A549 (cell line): Measurements from ENCODE around the gene PPAT. TPM values are rescaled to one million over a fixed set of nuclear protein-coding genes. Genes with fewer than 3 reads are reported as not detected.

Source experiments
- ATAC-seq, 2 experiments: fragments of 200-7000 bp in 1 of 2; fragments of >200 bp in 1 of 2; cut with Nextera tagmentation in 1 of 2; cut with Tn5 transposase in 1 of 2; 3 replicates each; pipeline versions ENCODE4 v1.8.0 to v1.9.1; 2018 to 2020; ENCODE audit warnings: mild to moderate bottlenecking in 1 of 2, moderate library complexity in 1 of 2
- CTCF ChIA-PET: fragments of 300-600 bp; sonication (Branson Sonifier 250); formaldehyde crosslinking; extraction: SDS; loops from one replicate; lab custom pipeline; 2021; ENCODE audit warnings: antibody characterized with exemption, inconsistent platforms; lab: Yijun Ruan, JAX
- POLR2A ChIA-PET: fragments of 350-600 bp; formaldehyde crosslinking; extraction: SDS; loops from one replicate; lab custom pipeline; 2021; ENCODE audit warnings: antibody characterized with exemption, inconsistent platforms; lab: Yijun Ruan, JAX
- DNase-seq, 2 experiments: peaks; one replicate each; pipeline versions ENCODE4 v3.0.0 to v3.0.0-alpha.2; 2011 to 2016; ENCODE audit warnings: low read depth in 1 of 2, low spot score in 1 of 2
- FAIRE-seq: peaks from 2 replicates; lab custom pipeline; 2011; peaks lifted over from hg19 to GRCh38; lab: Jason Lieb, UNC
- H3K27ac ChIP-seq, 2 experiments: fragments of >200 bp; sonication (Bioruptor Twin); formaldehyde crosslinking; 3 replicates each; pipeline ENCODE4 v1.5.1; 2016 to 2017
- H3K4me1 ChIP-seq: fragments of >200 bp; sonication (Bioruptor Twin); formaldehyde crosslinking; 3 replicates; pipeline ENCODE4 v1.6.1; 2016
- H3K4me2 ChIP-seq: fragments of >200 bp; sonication (Bioruptor Twin); formaldehyde crosslinking; 3 replicates; pipeline ENCODE4 v1.6.1; 2016
- H3K4me3 ChIP-seq: fragments of >200 bp; sonication (Bioruptor Twin); formaldehyde crosslinking; 3 replicates; pipeline ENCODE4 v1.5.1; 2016
- H3K9me3 ChIP-seq: fragments of >200 bp; sonication (Bioruptor Twin); formaldehyde crosslinking; 3 replicates; pipeline ENCODE4 v1.6.1; 2016
- CHD2 ChIP-seq: fragments of 150-350 bp; IDR thresholded peaks from 2 replicates; pipeline ENCODE4 v1.6.1; 2014; ENCODE audit warnings: low read length; ENCODE audit not compliant: partially characterized antibody
- EP300 ChIP-seq, 2 experiments: fragments of >200 bp; sonication (Bioruptor Twin); formaldehyde crosslinking; IDR thresholded peaks; 2 replicates in 1 of 2; 3 replicates in 1 of 2; pipeline ENCODE4 v1.6.1; 2016 to 2017
- ESRRA ChIP-seq: fragments of 150-350 bp; IDR thresholded peaks from 2 replicates; pipeline ENCODE4 v1.6.1; 2014; ENCODE audit warnings: mild to moderate bottlenecking, low read length, borderline replicate concordance
- HDAC2 ChIP-seq: fragments of 200-600 bp; sonication (generic); IDR thresholded peaks from 2 replicates; pipeline ENCODE4 v1.6.1; 2016
- HOXA7 ChIP-seq: fragments of 250-450 bp; sonication (Bioruptor Pico); IDR thresholded peaks from 2 replicates; pipeline ENCODE4 v1.5.0; 2020; ENCODE audit warnings: mild to moderate bottlenecking, moderate library complexity
- HOXB13 ChIP-seq: fragments of 250-450 bp; sonication (Bioruptor Pico); IDR thresholded peaks from 2 replicates; pipeline ENCODE4 v1.5.0; 2020; ENCODE audit warnings: low read depth, mild to moderate bottlenecking, moderate library complexity
- JUNB ChIP-seq: fragments of >200 bp; sonication (Bioruptor Twin); formaldehyde crosslinking; IDR thresholded peaks from 2 replicates; pipeline ENCODE4 v1.6.1; 2016
- KDM1A ChIP-seq: fragments of 200-600 bp; sonication (generic); IDR thresholded peaks from 2 replicates; pipeline ENCODE4 v1.6.1; 2016; ENCODE audit warnings: low read depth, mild to moderate bottlenecking
- KDM5A ChIP-seq: fragments of 200-600 bp; sonication (generic); IDR thresholded peaks from 2 replicates; pipeline ENCODE4 v1.6.1; 2016; ENCODE audit warnings: antibody characterized with exemption, mild to moderate bottlenecking
- MAZ ChIP-seq: fragments of 150-350 bp; IDR thresholded peaks from 2 replicates; pipeline ENCODE4 v1.6.1; 2014; ENCODE audit warnings: antibody characterized with exemption, low read depth, low read length, borderline replicate concordance
- MYC ChIP-seq: IDR thresholded peaks from 2 replicates; pipeline ENCODE4 v1.6.1; 2012; ENCODE audit warnings: mild to moderate bottlenecking, inconsistent platforms, low read length, improper control_type of control experiment, borderline replicate concordance
- NFE2L2 ChIP-seq: fragments of 150-350 bp; conservative IDR thresholded peaks from 2 replicates; pipeline ENCODE4 v1.6.1; 2014; ENCODE audit warnings: low read length
- NR3C1 ChIP-seq: fragments of >200 bp; sonication (Bioruptor Twin); formaldehyde crosslinking; IDR thresholded peaks from 3 replicates; pipeline ENCODE4 v1.6.1; 2017
- PHF8 ChIP-seq: fragments of 200-600 bp; sonication (generic); IDR thresholded peaks from 2 replicates; pipeline ENCODE4 v1.6.1; 2016; ENCODE audit warnings: low read depth, mild to moderate bottlenecking, antibody characterized with exemption, moderate library complexity, borderline replicate concordance
- POLR2A ChIP-seq: IDR thresholded peaks from 2 replicates; pipeline ENCODE4 v1.6.1; 2012; ENCODE audit warnings: mild to moderate bottlenecking, low read length
- RAD21 ChIP-seq, 2 experiments: fragments of >200 bp in 1 of 2; sonication (Bioruptor Twin) in 1 of 2; formaldehyde crosslinking in 1 of 2; IDR thresholded peaks in 1 of 2; conservative IDR thresholded peaks in 1 of 2; 2 replicates in 1 of 2; 3 replicates in 1 of 2; pipeline ENCODE4 v1.6.1; 2012 to 2018; ENCODE audit warnings: inconsistent platforms in 1 of 2
- SMC3 ChIP-seq: fragments of >200 bp; sonication (Bioruptor Twin); formaldehyde crosslinking; IDR thresholded peaks from 3 replicates; pipeline ENCODE4 v1.6.1; 2018; ENCODE audit warnings: inconsistent platforms
- TP53 ChIP-seq: fragments of 250-450 bp; sonication (Bioruptor Pico); IDR thresholded peaks from 2 replicates; pipeline ENCODE4 v1.5.0; 2021; ENCODE audit warnings: mild to moderate bottlenecking, moderate library complexity
- ZNF302 ChIP-seq: fragments of 250-450 bp; sonication (Bioruptor Pico); IDR thresholded peaks from 2 replicates; pipeline ENCODE4 v1.9.0; 2021; ENCODE audit warnings: inconsistent platforms, mild to moderate bottlenecking, moderate library complexity
- ZSCAN20 ChIP-seq: fragments of 250-450 bp; sonication (Bioruptor Pico); IDR thresholded peaks from 2 replicates; pipeline ENCODE4 v1.8.0; 2022; ENCODE audit warnings: mild to moderate bottlenecking, moderate library complexity
- WGBS: methylation state at CpG from one replicate; pipeline ENCODE4 v1.1.6; 2017; ENCODE audit errors: missing lambda C conversion rate; 5-methylcytosine and 5-hydroxymethylcytosine counted together
- polyA plus RNA-seq, 4 experiments: library from polyadenylated mRNA; depleted of rRNA in 3 of 4; stranded (reverse); fragments of >200 nt; fragmentation: RNase III in 1 of 4; extraction: RNeasy Plus Mini Kit Qiagen cat#74134 plus additional on column Dnase treatment in 1 of 4; gene quantifications; 2 replicates in 3 of 4; 3 replicates in 1 of 4; pipeline ENCODE4 v1.2.3, GENCODE V29; 2011 to 2017
- TF ChIP-seq, protein P1 (sequence below): IDR thresholded peaks from 2 replicates; pipeline ENCODE4 v1.6.1; 2012; ENCODE audit warnings: low read depth, borderline replicate concordance
- TF ChIP-seq, protein P2 (sequence below): fragments of >200 bp; sonication (Bioruptor Twin); formaldehyde crosslinking; IDR thresholded peaks from 3 replicates; pipeline ENCODE4 v1.6.1; 2016
- TF ChIP-seq, protein P3 (sequence below): fragments of 150-350 bp; IDR thresholded peaks from 2 replicates; pipeline ENCODE4 v1.6.1; 2014; ENCODE audit warnings: low read depth, mild to moderate bottlenecking, low read length
- TF ChIP-seq, protein P4 (sequence below): fragments of >200 bp; sonication (Bioruptor Twin); formaldehyde crosslinking; IDR thresholded peaks from 2 replicates; pipeline ENCODE4 v1.6.1; 2016
- TF ChIP-seq, protein P5 (sequence below): fragments of 200-600 bp; sonication (generic); IDR thresholded peaks from 2 replicates; pipeline ENCODE4 v1.6.1; 2016; ENCODE audit warnings: antibody characterized with exemption, mild to moderate bottlenecking, moderate library complexity
- TF ChIP-seq, protein P6 (sequence below): IDR thresholded peaks from 2 replicates; pipeline ENCODE4 v1.6.1; 2012

Gene PPAT
- polyA plus RNA-seq, 2 of the 4 experiments (the other 2 are of a cell fraction) = 22.8 to 26.7 TPM

DNA sequence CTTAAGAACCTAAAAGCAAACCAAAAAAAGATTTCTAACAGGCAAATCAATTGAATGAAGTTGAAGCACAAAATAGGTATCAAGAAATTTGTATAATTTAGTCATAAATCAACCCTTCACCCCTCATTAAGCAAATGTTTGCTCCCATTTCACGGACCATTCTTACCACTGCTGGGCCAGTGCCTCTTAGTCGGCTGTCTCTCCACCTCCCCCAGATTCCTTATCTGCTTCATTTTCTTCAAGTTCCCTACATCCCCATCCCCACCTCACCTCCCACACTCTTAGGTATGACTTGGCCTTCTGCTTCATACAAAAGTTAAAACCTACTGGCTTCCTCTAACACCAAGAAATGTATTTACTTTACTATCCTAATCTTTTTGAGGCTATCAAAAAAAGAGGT lies 60.0 kb downstream of the PPAT start:
- POLR2A ChIA-PET = no interaction called here
- ATAC-seq (no peak), DNase-seq (no peak), FAIRE-seq (no peak)
- no peak overlapping the region for H3K27ac ChIP-seq
- no peak overlapping the region for H3K4me3 ChIP-seq
- no peak overlapping the region for H3K4me2 ChIP-seq
- no peaks in the 10 kb centered on the region for H3K4me1 ChIP-seq
- CTCF ChIA-PET = no interaction called here
- 80% methylated on average over 2 of the region's 2 CpGs for WGBS
- H3K9me3 ChIP-seq = no peaks in the 10 kb centered on the region
- TF ChIP-seq KDM5A (no peak), KDM1A (no peak), NFE2L2 (no peak), JUNB (no peak), TP53 (CRISPR knock-in tag) (no peak), RAD21 (conservative IDR thresholded peaks at IDR 0.05 in 1 of 2, IDR thresholded peaks at IDR 0.05 in 1 of 2) (no peak), MAZ (no peak), ZNF302 (CRISPR knock-in tag) (no peak), HOXB13 (CRISPR knock-in tag) (no peak), HDAC2 (no peak), MYC (no peak), EP300 (IDR thresholded peaks at IDR 0.05) (no peak), PHF8 (no peak)
- TF ChIP-seq, protein P1, sequence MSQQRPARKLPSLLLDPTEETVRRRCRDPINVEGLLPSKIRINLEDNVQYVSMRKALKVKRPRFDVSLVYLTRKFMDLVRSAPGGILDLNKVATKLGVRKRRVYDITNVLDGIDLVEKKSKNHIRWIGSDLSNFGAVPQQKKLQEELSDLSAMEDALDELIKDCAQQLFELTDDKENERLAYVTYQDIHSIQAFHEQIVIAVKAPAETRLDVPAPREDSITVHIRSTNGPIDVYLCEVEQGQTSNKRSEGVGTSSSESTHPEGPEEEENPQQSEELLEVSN = no peak
- TF ChIP-seq, protein P2, sequence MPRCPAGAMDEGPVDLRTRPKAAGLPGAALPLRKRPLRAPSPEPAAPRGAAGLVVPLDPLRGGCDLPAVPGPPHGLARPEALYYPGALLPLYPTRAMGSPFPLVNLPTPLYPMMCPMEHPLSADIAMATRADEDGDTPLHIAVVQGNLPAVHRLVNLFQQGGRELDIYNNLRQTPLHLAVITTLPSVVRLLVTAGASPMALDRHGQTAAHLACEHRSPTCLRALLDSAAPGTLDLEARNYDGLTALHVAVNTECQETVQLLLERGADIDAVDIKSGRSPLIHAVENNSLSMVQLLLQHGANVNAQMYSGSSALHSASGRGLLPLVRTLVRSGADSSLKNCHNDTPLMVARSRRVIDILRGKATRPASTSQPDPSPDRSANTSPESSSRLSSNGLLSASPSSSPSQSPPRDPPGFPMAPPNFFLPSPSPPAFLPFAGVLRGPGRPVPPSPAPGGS = no peak
- TF ChIP-seq, protein P3, sequence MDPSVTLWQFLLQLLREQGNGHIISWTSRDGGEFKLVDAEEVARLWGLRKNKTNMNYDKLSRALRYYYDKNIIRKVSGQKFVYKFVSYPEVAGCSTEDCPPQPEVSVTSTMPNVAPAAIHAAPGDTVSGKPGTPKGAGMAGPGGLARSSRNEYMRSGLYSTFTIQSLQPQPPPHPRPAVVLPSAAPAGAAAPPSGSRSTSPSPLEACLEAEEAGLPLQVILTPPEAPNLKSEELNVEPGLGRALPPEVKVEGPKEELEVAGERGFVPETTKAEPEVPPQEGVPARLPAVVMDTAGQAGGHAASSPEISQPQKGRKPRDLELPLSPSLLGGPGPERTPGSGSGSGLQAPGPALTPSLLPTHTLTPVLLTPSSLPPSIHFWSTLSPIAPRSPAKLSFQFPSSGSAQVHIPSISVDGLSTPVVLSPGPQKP = no peak

DNA sequence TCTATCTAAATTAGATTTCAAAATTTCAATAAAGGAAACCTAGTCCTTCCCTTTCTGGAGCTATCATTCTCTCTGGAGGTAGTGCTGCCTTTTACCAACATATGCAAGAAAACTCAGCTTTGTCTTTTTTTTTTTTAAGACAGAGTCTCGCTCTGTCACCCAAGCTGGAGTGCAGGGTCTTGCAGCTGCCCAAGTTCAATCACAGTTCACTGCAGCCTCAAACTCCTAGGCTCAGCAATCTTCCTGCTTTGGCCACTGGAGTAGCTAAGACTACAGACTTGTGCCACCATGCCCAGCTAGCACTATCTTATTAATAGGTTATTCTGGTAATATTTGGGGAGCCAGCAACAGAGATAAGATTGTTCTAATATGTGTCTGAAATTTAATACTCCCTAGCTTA lies 60.5 kb downstream of the PPAT start:
- no peak overlapping the region for H3K4me2 ChIP-seq
- CTCF ChIA-PET = no interaction called here
- DNase-seq (no peak), ATAC-seq (no peak), FAIRE-seq (no peak)
- no peaks in the 10 kb centered on the region for H3K9me3 ChIP-seq
- TF ChIP-seq, protein P4, sequence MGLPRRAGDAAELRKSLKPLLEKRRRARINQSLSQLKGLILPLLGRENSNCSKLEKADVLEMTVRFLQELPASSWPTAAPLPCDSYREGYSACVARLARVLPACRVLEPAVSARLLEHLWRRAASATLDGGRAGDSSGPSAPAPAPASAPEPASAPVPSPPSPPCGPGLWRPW = no peak
- TF ChIP-seq HOXB13 (CRISPR knock-in tag) = no peak
- no peak for TF ChIP-seq ESRRA
- TF ChIP-seq SMC3 = no peak
- TF ChIP-seq POLR2A = no peak
- TF ChIP-seq PHF8 = no peak
- no peak for TF ChIP-seq MYC
- no peak for TF ChIP-seq HDAC2
- TF ChIP-seq ZSCAN20 (CRISPR knock-in tag) = no peak
- TF ChIP-seq, protein P5, sequence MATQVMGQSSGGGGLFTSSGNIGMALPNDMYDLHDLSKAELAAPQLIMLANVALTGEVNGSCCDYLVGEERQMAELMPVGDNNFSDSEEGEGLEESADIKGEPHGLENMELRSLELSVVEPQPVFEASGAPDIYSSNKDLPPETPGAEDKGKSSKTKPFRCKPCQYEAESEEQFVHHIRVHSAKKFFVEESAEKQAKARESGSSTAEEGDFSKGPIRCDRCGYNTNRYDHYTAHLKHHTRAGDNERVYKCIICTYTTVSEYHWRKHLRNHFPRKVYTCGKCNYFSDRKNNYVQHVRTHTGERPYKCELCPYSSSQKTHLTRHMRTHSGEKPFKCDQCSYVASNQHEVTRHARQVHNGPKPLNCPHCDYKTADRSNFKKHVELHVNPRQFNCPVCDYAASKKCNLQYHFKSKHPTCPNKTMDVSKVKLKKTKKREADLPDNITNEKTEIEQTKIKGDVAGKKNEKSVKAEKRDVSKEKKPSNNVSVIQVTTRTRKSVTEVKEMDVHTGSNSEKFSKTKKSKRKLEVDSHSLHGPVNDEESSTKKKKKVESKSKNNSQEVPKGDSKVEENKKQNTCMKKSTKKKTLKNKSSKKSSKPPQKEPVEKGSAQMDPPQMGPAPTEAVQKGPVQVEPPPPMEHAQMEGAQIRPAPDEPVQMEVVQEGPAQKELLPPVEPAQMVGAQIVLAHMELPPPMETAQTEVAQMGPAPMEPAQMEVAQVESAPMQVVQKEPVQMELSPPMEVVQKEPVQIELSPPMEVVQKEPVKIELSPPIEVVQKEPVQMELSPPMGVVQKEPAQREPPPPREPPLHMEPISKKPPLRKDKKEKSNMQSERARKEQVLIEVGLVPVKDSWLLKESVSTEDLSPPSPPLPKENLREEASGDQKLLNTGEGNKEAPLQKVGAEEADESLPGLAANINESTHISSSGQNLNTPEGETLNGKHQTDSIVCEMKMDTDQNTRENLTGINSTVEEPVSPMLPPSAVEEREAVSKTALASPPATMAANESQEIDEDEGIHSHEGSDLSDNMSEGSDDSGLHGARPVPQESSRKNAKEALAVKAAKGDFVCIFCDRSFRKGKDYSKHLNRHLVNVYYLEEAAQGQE = no peak
- no peak for TF ChIP-seq TP53 (CRISPR knock-in tag)
- no peak for TF ChIP-seq HOXA7
- TF ChIP-seq, protein P6, sequence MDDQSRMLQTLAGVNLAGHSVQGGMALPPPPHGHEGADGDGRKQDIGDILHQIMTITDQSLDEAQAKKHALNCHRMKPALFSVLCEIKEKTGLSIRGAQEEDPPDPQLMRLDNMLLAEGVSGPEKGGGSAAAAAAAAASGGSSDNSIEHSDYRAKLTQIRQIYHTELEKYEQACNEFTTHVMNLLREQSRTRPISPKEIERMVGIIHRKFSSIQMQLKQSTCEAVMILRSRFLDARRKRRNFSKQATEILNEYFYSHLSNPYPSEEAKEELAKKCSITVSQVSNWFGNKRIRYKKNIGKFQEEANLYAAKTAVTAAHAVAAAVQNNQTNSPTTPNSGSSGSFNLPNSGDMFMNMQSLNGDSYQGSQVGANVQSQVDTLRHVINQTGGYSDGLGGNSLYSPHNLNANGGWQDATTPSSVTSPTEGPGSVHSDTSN = no peak
- TF ChIP-seq NR3C1 = no peak
- TF ChIP-seq CHD2 = no peak
- POLR2A ChIA-PET = no interaction called here
- no peaks in the 10 kb centered on the region for H3K4me1 ChIP-seq
- H3K4me3 ChIP-seq = no peak overlapping the region
- H3K27ac ChIP-seq = no peak overlapping the region
- WGBS = 100% methylated on average over 1 of the region's 1 CpG
